CD8-positive, alpha-beta memory T cell (primary cell): Measurements from ENCODE around the gene FXYD3. TPM values are rescaled to one million over a fixed set of nuclear protein-coding genes. Genes with fewer than 3 reads are reported as not detected.
A peak's percentile ranks its signal among the peaks of the same experiment; 100 is the strongest.

Source experiments
- CTCF ChIA-PET: fragments of 350-600 bp; sonication (Branson Sonifier 250); formaldehyde crosslinking; loops from one replicate; lab custom pipeline; 2021; ENCODE audit warnings: antibody characterized with exemption; lab: Charles Lee
- POLR2A ChIA-PET: fragments of 350-600 bp; sonication (Branson Sonifier 250); formaldehyde crosslinking; loops from one replicate; lab custom pipeline; 2021; ENCODE audit warnings: antibody characterized with exemption; lab: Charles Lee
- DNase-seq, 5 donors: peaks; one replicate each; pipeline versions ENCODE4 v3.0.0 to v3.0.0-alpha.2; 2020 to 2022; ENCODE audit warnings: mixed read lengths in 1 of 5
- H3K27ac ChIP-seq: one replicate; pipeline ENCODE4 v1.7.0; 2013; ENCODE audit warnings: low read depth, mild to moderate bottlenecking, low read length, moderate library complexity
- H3K27me3 ChIP-seq: 2 replicates; pipeline ENCODE4 v1.7.0; 2013; ENCODE audit warnings: low read length, mild to moderate bottlenecking; ENCODE audit not compliant: insufficient read depth, poor library complexity, severe bottlenecking
- H3K36me3 ChIP-seq: 2 replicates; pipeline ENCODE4 v1.7.0; 2013; ENCODE audit warnings: mild to moderate bottlenecking, low read length, moderate library complexity; ENCODE audit not compliant: insufficient read depth
- H3K4me1 ChIP-seq: 2 replicates; pipeline ENCODE4 v1.7.0; 2013; ENCODE audit warnings: mild to moderate bottlenecking, low read length, moderate library complexity; ENCODE audit not compliant: insufficient read depth
- H3K4me3 ChIP-seq: 2 replicates; pipeline ENCODE4 v1.7.0; 2013; ENCODE audit warnings: mild to moderate bottlenecking, low read length
- H3K9me3 ChIP-seq: 2 replicates; pipeline ENCODE4 v1.7.0; 2013; ENCODE audit warnings: mild to moderate bottlenecking, low read length
- H3K27ac Mint-ChIP-seq, 8 donors: one replicate each; pipeline ENCODE4 v1.8.0; 2020 to 2021; ENCODE audit warnings: mixed read lengths in 8 of 8, mild to moderate bottlenecking in 6 of 8, inconsistent platforms in 3 of 8, moderate library complexity in 3 of 8
- H3K27me3 Mint-ChIP-seq, 2 donors: one replicate each; pipeline ENCODE4 v1.8.0; 2020 to 2021; ENCODE audit warnings: mixed read lengths in 2 of 2, mild to moderate bottlenecking in 1 of 2, moderate library complexity in 1 of 2
- H3K36me3 Mint-ChIP-seq, 3 donors: one replicate each; pipeline ENCODE4 v1.8.0; 2020 to 2021; ENCODE audit warnings: mixed read lengths in 3 of 3, inconsistent platforms in 1 of 3, mild to moderate bottlenecking in 1 of 3
- H3K4me1 Mint-ChIP-seq, 3 donors: one replicate each; pipeline ENCODE4 v1.8.0; 2020 to 2021; ENCODE audit warnings: mixed read lengths in 3 of 3, inconsistent platforms in 1 of 3, mild to moderate bottlenecking in 1 of 3
- H3K4me3 Mint-ChIP-seq, 7 donors: one replicate each; pipeline ENCODE4 v1.8.0; 2020 to 2021; ENCODE audit warnings: mixed read lengths in 7 of 7, mild to moderate bottlenecking in 6 of 7, moderate library complexity in 4 of 7, inconsistent platforms in 2 of 7
- H3K9me3 Mint-ChIP-seq, 5 donors: one replicate each; pipeline ENCODE4 v1.8.0; 2020 to 2022; ENCODE audit warnings: mixed read lengths in 5 of 5, mild to moderate bottlenecking in 3 of 5, moderate library complexity in 2 of 5, inconsistent platforms in 1 of 5
- polyA plus RNA-seq: library from polyadenylated mRNA; unstranded; fragments of 300-500 nt; fragmentation: Illumina TruSeq; gene quantifications from one replicate; pipeline ENCODE4 v1.2.3, GENCODE V29; 2021
- total RNA-seq, 2 experiments: library from RNA; stranded (reverse); gene quantifications; one replicate each; pipeline ENCODE4 v1.2.3, GENCODE V29; 2021

The FXYD3 gene
- total and polyA plus RNA-seq, 3 experiments from 2014 or later, result not detected

- DNase-seq, result no peak
- CTCF ChIA-PET, result no interaction called here
- H3K9me3 Mint-ChIP-seq, result no peaks in the 10 kb centered on the region
- no peaks in the 10 kb centered on the region for H3K4me1 ChIP-seq
- POLR2A ChIA-PET, result no interaction called here
- no peaks in the 10 kb centered on the region for H3K36me3 ChIP-seq
- no peaks in the 10 kb centered on the region for H3K9me3 ChIP-seq
- H3K4me1 Mint-ChIP-seq, result peaks cover 0 to 4% (median 4%) of the 10 kb centered on the region in 3 donors
- peak overlapping the region in 1 of 8 donors; percentile 59 for H3K27ac Mint-ChIP-seq
- H3K27me3 Mint-ChIP-seq, result peaks cover 0 to 2% of the 10 kb centered on the region in 2 donors
- H3K4me3 Mint-ChIP-seq, result peak overlapping the region in 1 of 7 donors; percentile 20
- H3K27ac ChIP-seq, result no peak overlapping the region
- no peaks in the 10 kb centered on the region for H3K27me3 ChIP-seq
- no peaks in the 10 kb centered on the region for H3K36me3 Mint-ChIP-seq
- H3K4me3 ChIP-seq, result no peak overlapping the region
Measured at GRCh38 chr19:35130761-35131720, 15.4 kb downstream of the FXYD3 start.

GRCh38 chr19:35132254-35132653 is 16.6 kb downstream of the FXYD3 start:
- H3K36me3 Mint-ChIP-seq, result no peaks in the 10 kb centered on the region
- H3K27me3 ChIP-seq, result no peaks in the 10 kb centered on the region
- peaks cover 0 to 7% (median 5%) of the 10 kb centered on the region in 3 donors for H3K4me1 Mint-ChIP-seq
- peak overlapping the region in 1 of 7 donors; percentile 68 for H3K4me3 Mint-ChIP-seq
- H3K27ac Mint-ChIP-seq, result peak overlapping the region in 1 of 8 donors; percentile 22
- H3K27ac ChIP-seq, result no peak overlapping the region
- no peaks in the 10 kb centered on the region for H3K9me3 Mint-ChIP-seq
- DNase-seq, result no peak
- POLR2A ChIA-PET, result no interaction called here
- CTCF ChIA-PET, result no interaction called here
- peaks cover 0 to 2% of the 10 kb centered on the region in 2 donors for H3K27me3 Mint-ChIP-seq
- H3K9me3 ChIP-seq, result no peaks in the 10 kb centered on the region
- no peaks in the 10 kb centered on the region for H3K36me3 ChIP-seq
- H3K4me3 ChIP-seq, result no peak overlapping the region
- H3K4me1 ChIP-seq, result no peaks in the 10 kb centered on the region

GRCh38 chr19:35133826-35134225 is 18.2 kb downstream of the FXYD3 start:
- Mint-ChIP-seq H3K4me3 (no peak overlapping the region), H3K4me1 (peaks cover 0 to 10% (median 7%) of the 10 kb centered on the region in 3 donors), H3K27ac (no peak overlapping the region), H3K36me3 (no peaks in the 10 kb centered on the region), H3K9me3 (no peaks in the 10 kb centered on the region), H3K27me3 (peaks cover 2 to 4% of the 10 kb centered on the region in 2 donors)
- Histone ChIP-seq H3K27ac (no peak overlapping the region), H3K4me3 (no peak overlapping the region), H3K9me3 (no peaks in the 10 kb centered on the region), H3K36me3 (no peaks in the 10 kb centered on the region), H3K4me1 (no peaks in the 10 kb centered on the region), H3K27me3 (no peaks in the 10 kb centered on the region)
- ChIA-PET CTCF (interaction anchor here (1.2 kb wide), 1 partner anchor 90 kb away, joined by 3 read pairs; no protein-coding TSS in a partner anchor), POLR2A (no interaction called here)
- DNase-seq, result no peak

GRCh38 chr19:35134601-35135242 is 19.1 kb downstream of the FXYD3 start, which contains the start of gene LGI4:
TSS of gene LGI4 (minus strand) at chr19:35135059. CDS start at chr19:35134680, 379 bp downstream.
- Histone ChIP-seq H3K9me3 (no peaks in the 10 kb centered on the region), H3K27ac (no peak within 1 kb of the TSS), H3K36me3 (no peaks in the 10 kb centered on the region), H3K4me1 (no peaks in the 10 kb centered on the region), H3K4me3 (no peak within 1 kb of the TSS), H3K27me3 (no peaks in the 10 kb centered on the region)
- H3K27ac Mint-ChIP-seq, result peak within 1 kb of the TSS in 3 of 8 donors; percentile 5 to 76 (median 18)
- no peak for DNase-seq
- H3K9me3 Mint-ChIP-seq, result no peaks in the 10 kb centered on the region
- H3K4me3 Mint-ChIP-seq, result no peak within 1 kb of the TSS
- POLR2A ChIA-PET, result no interaction called here
- peaks cover 0 to 10% (median 7%) of the 10 kb centered on the region in 3 donors for H3K4me1 Mint-ChIP-seq
- CTCF ChIA-PET, result interaction anchor here (1.0 to 1.4 kb wide), 4 partner anchors 10 to 91 kb away, joined by 3 to 4 read pairs (median 3); no protein-coding TSS in a partner anchor
- no peaks in the 10 kb centered on the region for H3K36me3 Mint-ChIP-seq
- H3K27me3 Mint-ChIP-seq, result peaks cover 0 to 4% of the 10 kb centered on the region in 2 donors

- Mint-ChIP-seq H3K27me3 (peaks cover 0 to 4% of the 10 kb centered on the region in 2 donors), H3K9me3 (no peaks in the 10 kb centered on the region), H3K4me3 (no peak overlapping the region), H3K27ac (peak overlapping the region in 1 of 8 donors; percentile 76), H3K4me1 (peaks cover under 1 to 10% (median 7%) of the 10 kb centered on the region in 3 donors), H3K36me3 (no peaks in the 10 kb centered on the region)
- DNase-seq, result peak; percentile 29 to 65 (median 44)
- no peaks in the 10 kb centered on the region for H3K27me3 ChIP-seq
- no peaks in the 10 kb centered on the region for H3K36me3 ChIP-seq
- H3K4me1 ChIP-seq, result no peaks in the 10 kb centered on the region
- no peak overlapping the region for H3K27ac ChIP-seq
- no peaks in the 10 kb centered on the region for H3K9me3 ChIP-seq
- ChIA-PET CTCF (interaction anchor here (0.8 to 2.3 kb wide), 9 partner anchors 8 to 82 kb away, joined by 3 to 9 read pairs (median 4); no protein-coding TSS in a partner anchor), POLR2A (no interaction called here)
- no peak overlapping the region for H3K4me3 ChIP-seq
Measured at GRCh38 chr19:35135389-35135909, 19.8 kb downstream of the FXYD3 start.

GRCh38 chr19:35136231-35136630 is 20.6 kb downstream of the FXYD3 start:
- H3K9me3 ChIP-seq, result no peaks in the 10 kb centered on the region
- no peaks in the 10 kb centered on the region for H3K27me3 ChIP-seq
- ChIA-PET CTCF (interaction anchor here (0.8 to 2.3 kb wide), 10 partner anchors 9 to 81 kb away, joined by 3 to 9 read pairs (median 4); partner anchors contain the start of gene FXYD5), POLR2A (no interaction called here)
- no peaks in the 10 kb centered on the region for H3K36me3 Mint-ChIP-seq
- no peaks in the 10 kb centered on the region for H3K9me3 Mint-ChIP-seq
- no peak overlapping the region for H3K27ac ChIP-seq
- H3K4me1 Mint-ChIP-seq, result peaks cover 8 to 18% (median 12%) of the 10 kb centered on the region in 3 donors
- no peak overlapping the region for H3K27ac Mint-ChIP-seq
- H3K4me3 ChIP-seq, result no peak overlapping the region
- H3K36me3 ChIP-seq, result no peaks in the 10 kb centered on the region
- H3K4me1 ChIP-seq, result peaks cover 5% of the 10 kb centered on the region
- H3K27me3 Mint-ChIP-seq, result peaks cover 1 to 4% of the 10 kb centered on the region in 2 donors
- no peak overlapping the region for H3K4me3 Mint-ChIP-seq
- no peak for DNase-seq

GRCh38 chr19:35136977-35137702 is 21.5 kb downstream of the FXYD3 start:
- no peaks in the 10 kb centered on the region for H3K27me3 ChIP-seq
- no peaks in the 10 kb centered on the region for H3K9me3 Mint-ChIP-seq
- DNase-seq, result no peak
- no peaks in the 10 kb centered on the region for H3K9me3 ChIP-seq
- peak overlapping the region in 2 of 8 donors; percentile 17 to 51 for H3K27ac Mint-ChIP-seq
- CTCF ChIA-PET, result interaction anchor here (1.1 to 2.3 kb wide), 5 partner anchors 9 to 70 kb away, joined by 3 to 9 read pairs (median 5); partner anchors contain the start of gene FXYD5
- no peak overlapping the region for H3K4me3 ChIP-seq
- peaks cover 7 to 8% of the 10 kb centered on the region in 2 donors for H3K27me3 Mint-ChIP-seq
- no peaks in the 10 kb centered on the region for H3K36me3 Mint-ChIP-seq
- no peaks in the 10 kb centered on the region for H3K36me3 ChIP-seq
- POLR2A ChIA-PET, result no interaction called here
- peaks cover 13% of the 10 kb centered on the region for H3K4me1 ChIP-seq
- no peak overlapping the region for H3K4me3 Mint-ChIP-seq
- H3K27ac ChIP-seq, result no peak overlapping the region
- H3K4me1 Mint-ChIP-seq, result peaks cover 16 to 27% (median 21%) of the 10 kb centered on the region in 3 donors
